LNCaP clone FGC (cell line): ENCODE measurements around the gene TRIM44.
A peak's percentile ranks its signal among the peaks of the same experiment; 100 is the strongest.

Experiments used
- DNase-seq: peaks from one replicate; pipeline ENCODE4 v3.0.0-alpha.2; 2011; ENCODE audit warnings: low read depth
- H3K4me3 ChIP-seq: 2 replicates; pipeline ENCODE4 v1.5.1; 2011; ENCODE audit warnings: mild to moderate bottlenecking, low read depth, low read length, control low read depth
- TF ChIP-seq, protein P1 (sequence below): IDR thresholded peaks from 2 replicates; pipeline ENCODE4 v1.5.1; 2012; ENCODE audit warnings: mild to moderate bottlenecking; ENCODE audit not compliant: control insufficient read depth, insufficient read depth; ENCODE audit errors: extremely low read depth

TRIM44 gene

DNA sequence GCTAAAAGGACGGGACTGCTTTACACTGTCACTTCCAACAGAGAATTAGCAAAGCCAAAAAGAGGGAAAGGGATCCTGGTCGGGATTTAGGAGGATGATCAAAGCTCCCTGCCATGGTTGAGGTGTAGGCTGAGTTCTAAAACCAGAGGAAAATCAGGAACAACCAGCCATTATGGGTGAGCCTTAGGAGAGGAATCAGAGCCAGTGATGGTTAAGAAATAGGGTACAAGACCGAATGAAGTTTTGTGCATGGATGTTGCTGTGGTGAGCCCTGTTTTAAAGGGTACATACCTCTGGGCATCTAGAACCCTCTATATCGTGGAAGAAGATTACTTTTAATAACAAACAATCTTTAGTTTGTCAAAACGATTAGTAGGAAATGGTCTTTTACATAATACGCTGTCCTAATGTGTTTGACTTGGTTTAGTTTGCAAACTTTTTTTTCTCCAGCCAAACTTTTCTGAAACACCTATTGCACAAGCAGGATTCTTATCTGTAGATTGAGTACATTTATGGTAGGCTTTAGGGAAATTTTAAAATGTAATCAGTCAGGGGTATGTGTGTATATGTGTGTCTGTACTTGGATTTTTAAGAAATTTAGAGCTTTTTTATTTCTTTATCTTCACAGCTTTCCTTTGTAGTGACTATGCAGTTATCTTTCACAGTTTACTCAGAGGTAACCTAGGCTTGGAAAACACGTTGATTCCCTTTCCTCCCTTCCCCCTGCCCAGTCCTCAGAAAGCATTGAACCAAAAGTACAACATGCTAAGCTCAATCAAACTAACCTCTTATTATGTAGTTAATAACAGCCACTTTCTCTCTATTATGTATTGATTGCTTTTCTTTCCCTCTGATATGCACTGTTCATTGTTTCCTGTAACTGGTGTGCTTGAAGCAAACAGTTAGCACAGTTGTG, 26.8 kb downstream of the TRIM44 start:
- no peak for DNase-seq
- no peak overlapping the region for H3K4me3 ChIP-seq
- TF ChIP-seq, protein P1, sequence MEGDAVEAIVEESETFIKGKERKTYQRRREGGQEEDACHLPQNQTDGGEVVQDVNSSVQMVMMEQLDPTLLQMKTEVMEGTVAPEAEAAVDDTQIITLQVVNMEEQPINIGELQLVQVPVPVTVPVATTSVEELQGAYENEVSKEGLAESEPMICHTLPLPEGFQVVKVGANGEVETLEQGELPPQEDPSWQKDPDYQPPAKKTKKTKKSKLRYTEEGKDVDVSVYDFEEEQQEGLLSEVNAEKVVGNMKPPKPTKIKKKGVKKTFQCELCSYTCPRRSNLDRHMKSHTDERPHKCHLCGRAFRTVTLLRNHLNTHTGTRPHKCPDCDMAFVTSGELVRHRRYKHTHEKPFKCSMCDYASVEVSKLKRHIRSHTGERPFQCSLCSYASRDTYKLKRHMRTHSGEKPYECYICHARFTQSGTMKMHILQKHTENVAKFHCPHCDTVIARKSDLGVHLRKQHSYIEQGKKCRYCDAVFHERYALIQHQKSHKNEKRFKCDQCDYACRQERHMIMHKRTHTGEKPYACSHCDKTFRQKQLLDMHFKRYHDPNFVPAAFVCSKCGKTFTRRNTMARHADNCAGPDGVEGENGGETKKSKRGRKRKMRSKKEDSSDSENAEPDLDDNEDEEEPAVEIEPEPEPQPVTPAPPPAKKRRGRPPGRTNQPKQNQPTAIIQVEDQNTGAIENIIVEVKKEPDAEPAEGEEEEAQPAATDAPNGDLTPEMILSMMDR = no peak

DNA sequence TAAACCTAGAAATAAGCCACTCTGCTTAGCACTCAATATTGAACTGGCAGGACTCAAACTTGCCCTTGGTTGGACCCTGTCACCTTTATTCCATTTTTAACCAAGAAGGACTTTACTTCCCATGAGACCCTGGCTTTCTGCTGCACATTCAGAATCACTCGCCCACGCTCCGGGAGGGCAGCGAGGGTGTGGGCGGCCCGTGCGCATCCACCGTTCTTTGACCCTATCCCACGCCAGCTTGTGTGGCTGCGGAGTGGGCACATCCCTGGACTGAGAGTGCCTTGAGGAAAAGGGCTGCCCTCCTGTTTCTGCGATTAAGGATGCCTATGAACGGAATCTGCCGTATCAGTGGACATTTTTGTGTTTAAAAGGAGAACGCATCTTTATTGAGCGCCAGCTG, 39.6 kb downstream of the TRIM44 start:
- TF ChIP-seq, protein P1 = no peak
- DNase-seq = no peak
- H3K4me3 ChIP-seq = no peak overlapping the region

DNA sequence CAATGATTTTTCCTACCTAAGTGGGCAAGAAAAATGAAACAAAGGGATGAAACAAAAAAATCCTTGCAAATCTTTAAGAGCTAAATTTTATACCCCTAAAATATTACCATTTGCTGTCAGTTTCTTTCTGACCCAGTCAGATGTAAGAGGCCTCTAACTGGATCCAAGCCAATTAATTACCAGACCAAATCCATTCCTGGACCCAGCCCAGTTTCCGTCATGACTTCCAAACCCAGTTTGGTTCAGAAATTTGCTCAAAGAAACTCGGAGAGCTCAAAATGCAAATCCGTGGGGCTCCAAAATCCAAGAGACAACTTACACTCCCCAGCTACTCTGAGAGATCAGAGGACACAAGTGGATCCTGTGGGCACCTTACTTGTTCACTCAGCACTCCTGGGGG, 46.8 kb downstream of the TRIM44 start:
- TF ChIP-seq, protein P1 = no peak
- DNase-seq = no peak

GRCh38 chr11:35711173-35711910, 48.8 kb downstream of the TRIM44 start:
- TF ChIP-seq, protein P1 = peak; percentile 24
- H3K4me3 ChIP-seq = no peak overlapping the region

More for the DNA sequence above, 46.8 kb downstream of the TRIM44 start:
- H3K4me3 ChIP-seq = no peak overlapping the region

GRCh38 chr11:35711924-35712323, 49.3 kb downstream of the TRIM44 start:
- H3K4me3 ChIP-seq = no peak overlapping the region
- no peak for DNase-seq
- TF ChIP-seq, protein P1 = no peak

More at GRCh38 chr11:35711173-35711910, 48.8 kb downstream of the TRIM44 start:
- no peak for DNase-seq

- TF ChIP-seq, protein P1 = no peak
- DNase-seq = no peak
- no peak overlapping the region for H3K4me3 ChIP-seq
These were observed 50.0 kb downstream of the TRIM44 start for GRCh38 chr11:35712533-35712932.
